ENCODE measurements around the gene DUSP6.

DUSP6 gene

DNA sequence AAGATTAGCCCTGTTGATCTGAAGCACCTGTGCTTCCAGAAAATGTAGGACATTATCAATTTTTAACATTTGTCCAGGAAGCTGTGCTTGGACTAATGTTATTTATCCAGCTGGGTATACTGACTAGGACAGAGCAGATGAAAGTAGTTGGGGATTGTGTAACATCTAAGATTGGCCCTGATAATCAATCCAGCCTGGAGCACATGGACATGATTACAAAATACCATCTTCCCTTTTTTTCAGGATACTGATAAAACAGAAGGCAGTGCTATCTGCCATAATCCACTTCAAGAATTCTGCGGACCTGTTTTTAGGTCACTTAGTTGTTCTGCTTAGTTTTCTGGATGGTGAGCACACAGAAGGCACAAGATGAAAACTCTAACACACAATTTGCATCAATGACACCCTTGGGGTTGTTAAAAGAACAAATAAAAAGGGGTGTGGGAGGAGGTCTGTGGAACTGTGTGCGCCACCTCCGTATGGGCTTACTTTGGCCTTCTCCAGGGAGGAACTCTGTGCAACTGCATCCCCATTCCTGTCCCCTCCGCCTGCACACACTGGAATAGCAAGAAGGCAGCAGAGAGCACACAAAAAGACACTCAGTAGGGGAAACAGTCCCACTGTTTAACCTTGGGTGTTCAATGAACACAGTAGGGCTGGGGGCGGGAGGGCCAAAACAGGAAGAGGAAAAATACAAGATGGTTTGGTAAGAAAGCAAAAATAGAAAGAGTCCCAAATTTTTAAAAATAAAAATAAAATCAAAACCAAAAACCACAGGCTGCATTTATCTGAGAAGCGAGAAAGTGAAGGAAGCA lies 31.1 kb upstream of the DUSP6 start:
- in situ Hi-C loops (cut with MboI; ENCODE audit: low sequenced_read_pairs, unreplicated experiment), result no loop called here
- DNase-seq (ENCODE audit: low spot score), result no peak
- TF ChIP-seq, protein P1, sequence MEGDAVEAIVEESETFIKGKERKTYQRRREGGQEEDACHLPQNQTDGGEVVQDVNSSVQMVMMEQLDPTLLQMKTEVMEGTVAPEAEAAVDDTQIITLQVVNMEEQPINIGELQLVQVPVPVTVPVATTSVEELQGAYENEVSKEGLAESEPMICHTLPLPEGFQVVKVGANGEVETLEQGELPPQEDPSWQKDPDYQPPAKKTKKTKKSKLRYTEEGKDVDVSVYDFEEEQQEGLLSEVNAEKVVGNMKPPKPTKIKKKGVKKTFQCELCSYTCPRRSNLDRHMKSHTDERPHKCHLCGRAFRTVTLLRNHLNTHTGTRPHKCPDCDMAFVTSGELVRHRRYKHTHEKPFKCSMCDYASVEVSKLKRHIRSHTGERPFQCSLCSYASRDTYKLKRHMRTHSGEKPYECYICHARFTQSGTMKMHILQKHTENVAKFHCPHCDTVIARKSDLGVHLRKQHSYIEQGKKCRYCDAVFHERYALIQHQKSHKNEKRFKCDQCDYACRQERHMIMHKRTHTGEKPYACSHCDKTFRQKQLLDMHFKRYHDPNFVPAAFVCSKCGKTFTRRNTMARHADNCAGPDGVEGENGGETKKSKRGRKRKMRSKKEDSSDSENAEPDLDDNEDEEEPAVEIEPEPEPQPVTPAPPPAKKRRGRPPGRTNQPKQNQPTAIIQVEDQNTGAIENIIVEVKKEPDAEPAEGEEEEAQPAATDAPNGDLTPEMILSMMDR (IDR thresholded peaks at IDR 0.05; ENCODE audit: borderline replicate concordance, control extremely low read depth, extremely low read depth, insufficient read depth, missing control alignments), result no peak

DNA sequence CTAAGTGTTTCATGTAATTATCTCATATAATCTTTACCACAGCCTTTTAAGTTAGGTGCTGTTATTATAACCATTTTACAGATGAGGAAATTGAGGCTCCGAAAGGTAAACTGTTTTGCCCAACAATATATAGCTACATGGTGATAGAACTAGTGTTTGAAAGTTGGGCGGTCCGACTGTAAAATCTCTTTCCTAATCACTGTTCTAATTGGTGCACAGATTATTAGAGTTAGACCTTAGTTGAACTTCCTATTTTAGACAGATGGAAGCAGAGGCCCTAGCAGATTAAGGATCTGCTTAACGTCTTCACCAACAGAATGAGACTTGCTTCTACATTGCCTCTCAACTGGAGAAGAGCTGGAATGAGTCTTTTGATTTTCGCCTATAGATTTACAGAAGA lies 30.0 kb upstream of the DUSP6 start:
- TF ChIP-seq, protein P1 (IDR thresholded peaks at IDR 0.05; ENCODE audit: borderline replicate concordance, control extremely low read depth, extremely low read depth, insufficient read depth, missing control alignments), result no peak
- in situ Hi-C loops (cut with MboI; ENCODE audit: low sequenced_read_pairs, unreplicated experiment), result no loop called here
- no peak for DNase-seq (ENCODE audit: low spot score)

DNA sequence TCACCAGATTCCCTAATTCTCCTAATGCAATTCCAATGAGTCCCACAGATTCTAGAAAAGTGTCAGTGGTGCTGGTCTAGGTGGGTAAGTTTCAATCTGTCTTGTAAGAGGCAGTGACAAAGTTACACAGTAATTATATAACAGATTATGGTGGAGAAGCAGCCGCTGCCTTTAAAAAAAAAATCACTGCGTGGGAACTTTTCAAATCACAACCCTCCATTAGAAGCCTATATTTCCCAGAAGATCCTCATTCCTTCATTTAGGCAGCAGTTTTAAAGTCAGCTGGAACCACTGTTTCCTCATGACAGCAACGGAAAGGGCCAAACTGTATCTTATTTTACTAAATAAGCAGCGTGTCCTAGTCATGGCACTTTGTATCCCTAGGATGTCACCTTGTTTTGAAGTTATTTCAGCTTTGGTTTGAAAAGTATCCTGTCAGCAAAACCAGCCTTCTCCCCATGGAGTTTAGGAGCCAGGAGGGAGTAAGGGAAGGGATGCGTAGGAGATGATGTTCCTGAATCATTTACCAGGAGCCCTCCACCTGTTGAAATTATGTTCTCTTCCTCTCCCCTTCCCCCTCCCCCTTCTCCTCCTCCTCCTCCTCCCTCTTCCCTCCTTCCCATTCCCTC lies 27.7 kb upstream of the DUSP6 start:
- in situ Hi-C loops (cut with MboI; ENCODE audit: low sequenced_read_pairs, unreplicated experiment), result no loop called here
- no peak for DNase-seq (ENCODE audit: low spot score)
- TF ChIP-seq, protein P1 (IDR thresholded peaks at IDR 0.05; ENCODE audit: borderline replicate concordance, control extremely low read depth, extremely low read depth, insufficient read depth, missing control alignments), result no peak

DNA sequence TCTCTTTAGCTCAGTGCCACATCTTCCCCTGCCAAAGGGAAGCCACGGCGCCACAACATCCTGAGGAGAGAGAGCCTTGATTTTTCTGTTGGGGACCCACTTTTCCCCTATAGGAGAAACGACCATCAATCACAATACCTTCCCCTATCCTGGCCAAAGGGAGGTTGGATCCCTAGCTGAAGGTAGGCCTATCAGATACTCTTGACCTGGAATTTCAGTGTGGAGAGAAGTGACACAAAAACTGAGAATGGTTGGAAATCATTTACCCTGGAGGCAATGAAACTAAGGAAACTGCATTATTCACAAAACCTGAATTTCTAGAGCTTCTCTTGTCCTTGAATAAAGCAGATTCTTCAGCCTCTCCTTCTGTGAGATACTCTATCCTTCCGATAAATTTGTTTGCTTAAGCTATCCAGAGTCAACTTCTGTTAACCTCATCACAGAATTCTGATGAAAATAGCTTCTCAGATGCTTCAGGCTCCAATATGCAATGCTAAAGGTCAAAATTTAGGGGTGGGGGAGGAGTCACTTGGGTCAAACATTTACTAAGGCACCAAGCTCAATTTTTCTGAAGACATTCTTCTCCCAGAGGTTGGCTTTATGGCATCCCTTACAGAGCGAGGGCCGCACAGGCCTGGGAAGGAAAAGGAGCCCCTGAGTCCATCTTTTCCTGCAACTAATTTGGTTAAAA lies 27.0 kb upstream of the DUSP6 start:
- TF ChIP-seq, protein P1 (IDR thresholded peaks at IDR 0.05; ENCODE audit: borderline replicate concordance, control extremely low read depth, extremely low read depth, insufficient read depth, missing control alignments), result no peak
- no peak for DNase-seq (ENCODE audit: low spot score)
- in situ Hi-C loops (cut with MboI; ENCODE audit: low sequenced_read_pairs, unreplicated experiment), result no loop called here

DNA sequence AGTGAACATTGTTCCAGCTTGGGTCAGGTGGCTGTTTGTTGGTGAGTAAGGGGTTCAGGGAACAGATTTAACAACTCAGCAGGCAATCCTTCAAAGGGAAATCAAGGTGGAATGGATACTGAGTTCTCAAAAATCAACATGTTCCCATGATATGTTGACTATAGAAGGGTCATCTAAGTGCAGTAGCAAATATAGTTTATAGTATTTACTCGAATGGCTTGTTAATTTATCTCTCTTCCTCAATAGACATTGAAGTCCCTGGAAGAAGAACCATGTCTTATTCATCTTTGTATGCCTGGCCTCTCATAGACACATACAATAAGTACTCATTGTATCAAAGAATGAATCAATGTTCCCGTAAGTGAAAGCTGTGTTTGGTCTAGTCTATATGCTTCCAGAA lies 24.5 kb upstream of the DUSP6 start:
- TF ChIP-seq, protein P1 (IDR thresholded peaks at IDR 0.05; ENCODE audit: borderline replicate concordance, control extremely low read depth, extremely low read depth, insufficient read depth, missing control alignments), result no peak
- DNase-seq (ENCODE audit: low spot score), result no peak
- in situ Hi-C loops (cut with MboI; ENCODE audit: low sequenced_read_pairs, unreplicated experiment), result no loop called here

DNA sequence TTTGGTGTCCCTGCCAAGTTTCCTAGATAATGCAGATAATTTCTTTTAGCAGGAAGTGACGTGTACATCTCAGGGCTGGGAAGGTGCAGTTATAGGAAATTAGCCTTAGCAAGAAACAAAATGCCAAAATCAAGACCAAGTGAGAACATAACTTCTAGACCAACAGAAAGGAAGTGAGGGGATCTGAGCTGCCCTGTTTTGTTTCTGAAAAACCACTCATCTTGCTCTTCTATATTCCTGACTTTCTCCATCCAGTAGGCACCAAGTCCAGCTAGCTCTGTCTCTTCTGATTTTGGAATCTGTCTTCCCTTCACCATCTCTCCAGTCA lies 23.9 kb upstream of the DUSP6 start:
- TF ChIP-seq, protein P1 (IDR thresholded peaks at IDR 0.05; ENCODE audit: borderline replicate concordance, control extremely low read depth, extremely low read depth, insufficient read depth, missing control alignments), result no peak
- no peak for DNase-seq (ENCODE audit: low spot score)

More for the DNA sequence above, 23.9 kb upstream of the DUSP6 start:
- in situ Hi-C loops (cut with MboI; ENCODE audit: low sequenced_read_pairs, unreplicated experiment), result no loop called here

Measured in GM13976 (cell line).